HG02623 (cell line): ENCODE measurements around the gene KAT7.
"Not testable (repeated sequence)": the region's sequence is repeated elsewhere in the genome, so short reads cannot be mapped to it uniquely, and the experiment has no call there.

Experiments used
- ATAC-seq: cut with Tn5 transposase; IDR thresholded peaks from one replicate; pipeline ENCODE4 v1.9.1; 2021; ENCODE audit warnings: moderate library complexity; ENCODE audit not compliant: unreplicated experiment

Gene KAT7

DNA sequence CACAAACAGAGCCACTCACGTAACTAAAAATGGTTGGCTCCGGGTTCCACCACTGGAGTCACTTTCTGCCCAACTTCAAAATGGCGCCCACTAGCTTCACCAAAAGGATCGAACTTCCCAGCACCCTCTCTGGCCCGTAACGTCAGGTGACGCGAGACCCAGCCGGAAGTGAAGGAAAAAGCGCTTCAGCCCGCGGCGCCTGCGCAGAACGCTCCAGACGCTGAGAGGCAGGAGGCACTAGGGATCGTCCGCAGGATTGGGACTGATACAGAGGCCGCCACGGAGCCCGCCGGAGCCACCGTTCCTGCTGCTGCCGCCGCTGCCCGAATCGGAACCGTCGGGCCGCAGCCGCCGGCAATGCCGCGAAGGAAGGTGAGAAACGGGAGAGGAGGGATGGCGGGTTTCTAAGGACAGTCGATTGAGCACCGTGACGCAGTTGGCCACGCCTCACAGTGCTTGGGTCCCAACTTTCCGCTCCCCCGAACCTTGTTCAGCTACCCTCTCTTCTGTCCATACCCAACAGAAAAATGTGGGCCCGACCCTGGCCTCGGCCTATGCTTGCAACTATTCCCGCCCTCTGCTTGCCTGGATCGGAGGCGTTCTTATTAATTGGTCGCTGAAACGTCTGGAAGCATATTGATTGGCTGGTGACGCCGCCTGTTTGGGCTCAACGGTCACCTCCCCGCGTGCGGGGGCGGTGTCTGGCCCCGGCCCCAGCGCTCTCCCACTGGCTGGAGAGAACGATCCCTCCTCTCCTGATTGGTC lies at the start of gene KAT7:
Gene KAT7 (plus strand): TSS at position 204 of the 765 bp plus-strand sequence. CDS start 154 bp downstream, at position 358.
- peak; percentile 91 for ATAC-seq

DNA sequence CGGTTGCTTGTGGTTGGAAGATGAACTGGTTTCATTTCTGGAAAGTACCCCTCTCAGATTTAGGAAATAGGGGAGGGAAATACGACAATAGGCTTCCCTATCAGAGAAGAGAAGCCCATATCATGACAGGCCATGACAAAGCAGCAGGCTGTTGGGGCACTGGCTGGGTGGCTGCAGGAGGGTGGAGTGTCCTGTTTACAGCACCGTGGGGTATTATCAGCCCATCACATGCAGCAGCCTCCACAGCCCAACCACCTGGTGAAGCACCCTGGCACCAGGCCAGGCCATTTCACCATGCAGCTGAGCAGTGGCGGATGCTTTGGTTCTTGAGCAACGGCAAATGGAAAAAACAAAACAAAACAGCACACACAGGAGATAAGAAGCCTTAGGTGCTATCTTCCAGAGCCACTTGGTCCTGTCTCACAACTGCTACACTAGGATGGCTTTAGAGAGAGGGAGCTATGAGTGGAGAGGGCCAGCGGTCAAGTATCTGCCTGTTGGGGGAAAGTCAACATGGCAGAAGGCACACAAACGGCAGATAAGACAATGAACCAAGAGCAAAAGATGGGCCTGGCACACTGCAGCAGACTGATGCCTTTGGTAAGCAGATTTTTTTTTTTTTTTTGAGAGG lies 48.7 kb upstream of the KAT7 start:
- no peak for ATAC-seq

DNA sequence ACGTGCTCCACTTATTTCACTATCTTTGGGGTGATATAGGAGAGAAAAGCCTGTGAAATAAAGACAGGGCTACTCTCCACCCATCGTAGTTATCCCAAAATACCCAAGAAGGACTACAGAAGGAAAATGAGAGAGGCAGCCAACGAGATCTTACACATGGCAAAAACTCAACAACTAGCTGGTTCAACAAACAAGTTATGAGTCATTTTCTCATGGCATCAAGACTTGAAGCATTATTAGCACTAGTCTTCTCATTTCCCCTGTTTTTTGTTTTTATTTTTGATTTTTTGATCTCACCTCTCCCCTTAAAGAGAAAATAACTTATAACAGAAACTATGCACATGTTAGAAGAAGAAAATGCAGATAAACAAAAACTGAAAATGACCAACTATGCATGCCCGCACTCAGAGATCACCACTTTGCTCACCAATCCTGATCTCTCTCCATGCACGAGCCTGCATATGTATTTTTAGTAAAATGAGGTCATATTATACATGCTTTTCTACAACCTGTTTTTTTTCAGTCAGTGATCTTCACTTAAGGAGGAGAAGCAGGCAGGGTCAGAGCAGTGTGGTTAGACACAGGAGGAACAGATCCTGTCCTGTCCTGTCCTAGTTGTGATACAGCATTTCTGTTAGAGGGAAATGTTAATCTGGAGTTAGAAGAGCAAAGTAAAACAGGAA lies 47.3 kb upstream of the KAT7 start:
- ATAC-seq, result no peak

GRCh38 chr17:49741692-49742076 lies 46.8 kb upstream of the KAT7 start:
- ATAC-seq, result no peak

- ATAC-seq, result no peak
Measured at GRCh38 chr17:49742166-49742638, 46.3 kb upstream of the KAT7 start.

DNA sequence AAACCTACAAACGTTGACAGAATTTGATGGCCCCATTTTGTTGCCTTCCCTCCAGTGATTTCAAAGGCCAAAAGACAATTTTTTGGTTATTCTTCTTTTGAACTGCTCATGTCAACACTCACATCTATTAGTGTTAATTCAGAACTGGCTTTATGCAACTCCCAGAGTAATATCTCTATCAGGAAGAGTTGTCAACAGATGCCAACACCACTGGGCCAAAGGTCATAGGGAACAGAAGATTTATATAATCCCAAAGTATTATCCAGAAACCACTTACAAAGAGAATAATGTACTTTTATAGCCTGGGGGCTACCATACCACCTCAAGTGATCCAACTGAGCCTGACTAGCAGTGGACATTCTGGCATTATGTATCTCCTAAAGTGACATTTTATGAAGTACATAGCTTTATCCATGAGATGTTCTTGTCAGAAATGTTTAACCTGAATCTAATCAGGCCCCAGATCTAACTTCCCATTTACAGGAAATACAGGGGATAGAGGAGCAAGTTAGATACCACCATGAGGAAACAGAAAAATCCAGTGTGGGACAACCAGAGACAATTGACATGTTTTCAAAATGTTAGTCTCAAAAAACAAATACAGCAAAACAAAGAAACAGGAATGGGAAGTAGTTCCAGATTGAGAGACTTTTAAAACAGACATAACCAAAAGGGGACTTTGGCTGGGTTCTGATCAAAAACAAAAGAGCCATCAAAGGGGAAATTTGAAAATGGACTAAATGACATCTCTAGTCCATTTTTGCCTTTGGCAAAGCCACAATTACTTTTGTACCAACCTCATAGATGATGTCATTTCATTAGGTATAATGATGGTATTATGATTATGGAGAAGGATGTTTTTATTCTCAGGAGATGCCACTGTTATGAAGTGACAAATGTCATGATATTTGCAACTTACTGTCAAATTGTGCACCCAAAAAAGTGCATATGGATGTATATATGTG lies 43.0 kb upstream of the KAT7 start:
- no peak for ATAC-seq

GRCh38 chr17:49746791-49747490 lies 41.5 kb upstream of the KAT7 start:
- ATAC-seq, result peak; percentile 51

GRCh38 chr17:49747632-49748031 lies 40.8 kb upstream of the KAT7 start:
- no peak for ATAC-seq

- no peak for ATAC-seq
Measured at GRCh38 chr17:49748223-49748622, 40.3 kb upstream of the KAT7 start.

DNA sequence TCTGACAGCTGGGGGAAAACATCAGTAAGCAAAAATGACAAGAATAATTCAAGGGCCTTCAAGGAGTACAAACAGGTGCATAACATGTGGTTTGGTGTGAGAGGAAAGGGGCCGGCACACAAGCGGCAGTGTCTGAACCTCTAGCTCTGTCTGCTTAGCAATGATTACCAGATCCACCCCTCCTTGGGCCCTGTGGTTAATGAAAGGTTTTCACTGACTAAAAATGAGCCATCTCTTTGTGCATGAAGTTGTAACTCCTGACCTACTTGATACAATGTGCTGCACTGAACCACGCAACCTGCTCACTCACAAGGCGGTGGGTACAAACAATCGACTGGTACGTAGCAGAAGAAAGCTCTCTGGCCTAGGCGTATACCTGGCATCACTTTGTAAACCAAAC lies 39.7 kb upstream of the KAT7 start:
- peak; percentile 68 for ATAC-seq

- no peak for ATAC-seq
Measured at GRCh38 chr17:49749730-49750129, 38.8 kb upstream of the KAT7 start.

- no peak for ATAC-seq
Measured at GRCh38 chr17:49752508-49752907, 36.0 kb upstream of the KAT7 start.

DNA sequence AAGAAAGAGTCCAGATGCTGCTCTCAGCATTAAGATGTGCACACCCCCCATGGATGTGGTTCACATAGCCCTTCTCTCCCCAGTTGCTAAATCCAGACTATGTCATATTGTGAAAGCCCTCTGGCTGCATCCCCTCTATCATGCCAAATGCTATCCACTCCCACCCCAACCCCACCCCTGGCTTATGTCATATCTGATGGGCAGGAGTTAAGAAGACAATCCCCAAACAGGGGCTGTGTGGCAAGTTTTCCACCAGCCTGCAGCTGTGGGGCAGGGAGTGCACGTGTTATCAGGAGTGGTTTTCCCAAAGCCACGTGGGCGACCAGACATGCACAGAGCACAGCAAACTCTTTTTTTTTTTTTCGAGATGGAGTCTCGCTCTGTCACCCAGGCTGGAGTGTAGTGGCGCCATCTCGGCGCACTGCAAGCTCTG lies 34.5 kb upstream of the KAT7 start:
- ATAC-seq, result no peak

GRCh38 chr17:49755663-49756283 lies 32.7 kb upstream of the KAT7 start:
- no peak for ATAC-seq

GRCh38 chr17:49756323-49757150 lies 31.9 kb upstream of the KAT7 start:
- no peak for ATAC-seq

GRCh38 chr17:49757151-49757777 lies 31.2 kb upstream of the KAT7 start:
- ATAC-seq, result no peak

DNA sequence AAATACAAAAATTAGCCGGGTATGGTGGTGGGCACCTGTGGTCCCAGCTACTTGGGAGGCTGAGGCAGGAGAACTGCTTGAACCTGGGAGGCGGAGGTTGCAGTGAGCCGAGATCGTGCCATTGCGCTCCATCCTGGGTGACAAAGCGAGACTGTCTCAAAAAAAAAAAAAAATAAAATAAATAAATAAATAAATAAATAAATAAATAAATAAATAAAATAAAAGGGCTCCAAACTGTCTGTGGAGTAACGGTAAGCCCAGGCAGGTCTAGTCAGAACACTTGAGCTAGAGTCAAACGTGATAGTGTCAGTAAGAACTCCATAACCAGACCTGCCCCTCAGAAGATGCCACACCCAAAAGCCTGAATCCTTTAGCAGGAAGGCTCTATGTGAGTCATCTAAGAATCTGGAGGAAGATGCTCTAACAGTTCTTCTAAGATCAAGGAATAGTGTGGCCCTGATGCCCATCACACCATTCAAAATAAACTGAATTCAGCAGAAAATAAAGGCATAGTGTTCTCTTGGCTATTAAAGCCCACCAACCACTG lies 29.9 kb upstream of the KAT7 start:
- ATAC-seq, result not testable (repeated sequence)

DNA sequence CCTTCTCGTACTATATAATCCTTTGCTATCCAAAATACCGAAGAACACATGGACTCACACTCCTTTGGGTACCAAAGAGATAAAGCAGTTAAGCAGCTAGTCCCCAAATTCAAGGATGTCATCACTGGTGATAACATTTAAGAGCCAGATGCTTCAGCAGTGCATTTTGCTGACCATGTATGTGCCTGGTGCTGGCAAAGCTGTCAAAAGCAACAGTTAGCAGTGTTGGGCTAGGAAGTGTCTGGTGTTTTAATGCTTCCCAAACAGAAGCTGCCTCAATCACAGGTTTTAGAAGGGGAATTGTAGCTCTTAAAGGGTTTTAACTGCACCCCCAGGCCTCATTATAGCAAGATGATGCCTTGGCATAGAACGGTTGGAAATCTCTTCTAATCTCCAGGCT lies 29.3 kb upstream of the KAT7 start:
- ATAC-seq, result no peak
